PC-3 (cell line): ENCODE results near the gene USP9Y. TPM values are rescaled to one million over a fixed set of nuclear protein-coding genes. Genes with fewer than 3 reads are reported as not detected.

Source experiments
- ATAC-seq: fragments of 200-7000 bp; cut with Tn5 transposase; 2 replicates; pipeline ENCODE4 v1.9.1; 2020; ENCODE audit warnings: mild to moderate bottlenecking, moderate library complexity
- BruUV-seq: library from RNA; stranded (reverse); fragments of 400-500 nt; replicated peaks from 2 replicates; lab custom pipeline; 2021; lab: Mats Ljungman, UMichigan
- CTCF ChIA-PET: fragments of 300-600 bp; sonication (Branson Sonifier 250); formaldehyde crosslinking; loops from one replicate; lab custom pipeline; 2022; ENCODE audit warnings: antibody characterized with exemption; lab: Charles Lee
- POLR2A ChIA-PET: fragments of 300-600 bp; sonication (Branson Sonifier 250); formaldehyde crosslinking; loops from one replicate; lab custom pipeline; 2022; ENCODE audit warnings: antibody characterized with exemption; ENCODE audit not compliant: unreplicated experiment; lab: Charles Lee
- DNase-seq: peaks from one replicate; pipeline ENCODE4 v3.0.0-alpha.2; 2015
- H2AFZ ChIP-seq: fragments of 300-600 bp; sonication (generic); 2 replicates; pipeline ENCODE4 v1.6.0; 2016; ENCODE audit warnings: antibody characterized with exemption, low read length
- H3F3A ChIP-seq: fragments of 300-600 bp; sonication (generic); one replicate; pipeline ENCODE4 v1.6.0; 2017; ENCODE audit warnings: antibody characterized with exemption, low read length, control low read depth, mild to moderate bottlenecking; ENCODE audit not compliant: unreplicated experiment
- H3K27ac ChIP-seq: fragments of 300-600 bp; sonication (generic); 2 replicates; pipeline ENCODE4 v1.5.1; 2016; ENCODE audit warnings: mild to moderate bottlenecking, low read length
- H3K27me3 ChIP-seq: fragments of 300-600 bp; sonication (generic); 2 replicates; pipeline ENCODE4 v1.6.1; 2016; ENCODE audit warnings: low read length, mixed read lengths
- H3K36me3 ChIP-seq: fragments of 300-600 bp; sonication (generic); 2 replicates; pipeline ENCODE4 v1.6.1; 2016; ENCODE audit warnings: low read depth, mixed run types, low read length, mixed read lengths
- H3K4me1 ChIP-seq: fragments of 300-600 bp; sonication (generic); 2 replicates; pipeline ENCODE4 v1.5.1; 2016; ENCODE audit warnings: low read length; ENCODE audit not compliant: insufficient read depth
- H3K4me2 ChIP-seq: fragments of 300-600 bp; sonication (generic); 2 replicates; pipeline ENCODE4 v1.6.0; 2016; ENCODE audit warnings: low read length
- H3K4me3 ChIP-seq: fragments of 300-600 bp; sonication (generic); 2 replicates; pipeline ENCODE4 v1.5.1; 2016; ENCODE audit warnings: mild to moderate bottlenecking, low read length, mixed read lengths
- H3K79me2 ChIP-seq: fragments of 300-600 bp; sonication (generic); 2 replicates; pipeline ENCODE4 v1.6.1; 2017; ENCODE audit warnings: low read length, mixed read lengths
- H3K9ac ChIP-seq: fragments of 300-600 bp; sonication (generic); 2 replicates; pipeline ENCODE4 v1.6.0; 2016; ENCODE audit warnings: mild to moderate bottlenecking, low read length
- H3K9me2 ChIP-seq: fragments of 300-600 bp; sonication (generic); replicated peaks from 2 replicates; pipeline ENCODE4 v1.6.1; 2016; ENCODE audit warnings: mixed run types, low read length, mixed read lengths
- H3K9me3 ChIP-seq: fragments of 300-600 bp; sonication (generic); 2 replicates; pipeline ENCODE4 v1.6.1; 2016; ENCODE audit warnings: low read length, mixed read lengths
- H4K20me1 ChIP-seq: fragments of 300-600 bp; sonication (generic); 2 replicates; pipeline ENCODE4 v1.6.1; 2016; ENCODE audit warnings: low read length, mixed read lengths
- EZH2 ChIP-seq: fragments of 300-600 bp; sonication (generic); IDR thresholded peaks from one replicate; pipeline ENCODE4 v1.6.1; 2017; ENCODE audit warnings: antibody characterized with exemption, mild to moderate bottlenecking, low read length; ENCODE audit not compliant: unreplicated experiment
- EZH2phosphoT487 ChIP-seq: fragments of 300-600 bp; sonication (generic); IDR thresholded peaks from 2 replicates; pipeline ENCODE4 v1.6.1; 2018; ENCODE audit warnings: mild to moderate bottlenecking, antibody characterized with exemption, low read length, borderline replicate concordance
- intact Hi-C: fragments of 100-400 bp; cut with micrococcal nuclease; formaldehyde crosslinking; loops from 2 replicates; pipeline ENCODE4 v1.9.0; 2023
- total RNA-seq: library from RNA; depleted of rRNA; stranded (reverse); fragments of >200 nt; gene quantifications from 2 replicates; pipeline ENCODE4 v1.2.3, GENCODE V29; 2014
- TF ChIP-seq, protein P1 (sequence below): fragments of 300-600 bp; sonication (generic); conservative IDR thresholded peaks from 2 replicates; pipeline ENCODE4 v1.5.1; 2017; ENCODE audit warnings: antibody characterized with exemption, low read depth, mild to moderate bottlenecking, low read length

USP9Y gene
- total RNA-seq, 1 experiment from 2014 or later: not detected

- no peak overlapping the region for H3K4me2 ChIP-seq
- no peaks in the 10 kb centered on the region for H3K27me3 ChIP-seq
- no TSS peak for BruUV-seq
- no peak for ATAC-seq
- intact Hi-C loops: no loop called here
- POLR2A ChIA-PET: no interaction called here
- H4K20me1 ChIP-seq: no peaks in the 10 kb centered on the region
- H3K9me3 ChIP-seq: no peaks in the 10 kb centered on the region
- H3K79me2 ChIP-seq: no peaks in the 10 kb centered on the region
- H3K4me3 ChIP-seq: no peak overlapping the region
- H3F3A ChIP-seq: no peaks in the 10 kb centered on the region
- TF ChIP-seq EZH2 (no peak), EZH2phosphoT487 (no peak)
- TF ChIP-seq, protein P1, sequence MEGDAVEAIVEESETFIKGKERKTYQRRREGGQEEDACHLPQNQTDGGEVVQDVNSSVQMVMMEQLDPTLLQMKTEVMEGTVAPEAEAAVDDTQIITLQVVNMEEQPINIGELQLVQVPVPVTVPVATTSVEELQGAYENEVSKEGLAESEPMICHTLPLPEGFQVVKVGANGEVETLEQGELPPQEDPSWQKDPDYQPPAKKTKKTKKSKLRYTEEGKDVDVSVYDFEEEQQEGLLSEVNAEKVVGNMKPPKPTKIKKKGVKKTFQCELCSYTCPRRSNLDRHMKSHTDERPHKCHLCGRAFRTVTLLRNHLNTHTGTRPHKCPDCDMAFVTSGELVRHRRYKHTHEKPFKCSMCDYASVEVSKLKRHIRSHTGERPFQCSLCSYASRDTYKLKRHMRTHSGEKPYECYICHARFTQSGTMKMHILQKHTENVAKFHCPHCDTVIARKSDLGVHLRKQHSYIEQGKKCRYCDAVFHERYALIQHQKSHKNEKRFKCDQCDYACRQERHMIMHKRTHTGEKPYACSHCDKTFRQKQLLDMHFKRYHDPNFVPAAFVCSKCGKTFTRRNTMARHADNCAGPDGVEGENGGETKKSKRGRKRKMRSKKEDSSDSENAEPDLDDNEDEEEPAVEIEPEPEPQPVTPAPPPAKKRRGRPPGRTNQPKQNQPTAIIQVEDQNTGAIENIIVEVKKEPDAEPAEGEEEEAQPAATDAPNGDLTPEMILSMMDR: no peak
- H3K9ac ChIP-seq: no peak overlapping the region
- no peaks in the 10 kb centered on the region for H3K4me1 ChIP-seq
- H3K36me3 ChIP-seq: no peaks in the 10 kb centered on the region
- no peak overlapping the region for H2AFZ ChIP-seq
- H3K9me2 ChIP-seq: no peaks in the 10 kb centered on the region
- CTCF ChIA-PET: no interaction called here
- no peak for DNase-seq
- H3K27ac ChIP-seq: no peak overlapping the region
Measured at GRCh38 chrY:12752856-12753255, 51.8 kb downstream of the USP9Y start.

DNA sequence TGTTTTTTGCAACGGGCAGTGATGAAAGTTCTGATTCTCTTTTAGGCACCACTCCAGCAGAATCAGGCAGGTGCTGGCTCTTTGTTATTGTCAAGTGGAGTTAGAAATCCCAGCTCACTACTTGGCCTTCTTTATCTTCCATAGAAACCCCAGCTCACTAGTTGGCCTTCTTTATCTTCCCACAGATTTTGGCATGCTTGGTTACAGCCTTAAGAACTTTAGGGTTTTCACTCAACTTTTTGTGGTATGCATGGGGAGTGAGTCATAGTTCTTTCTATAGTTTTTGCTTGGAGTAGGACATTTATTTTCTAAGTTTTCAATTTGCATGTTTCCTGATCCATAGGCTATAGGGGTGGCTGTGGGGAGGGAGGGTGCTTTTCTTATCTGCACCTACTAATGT, 55.0 kb downstream of the USP9Y start:
- no peak overlapping the region for H2AFZ ChIP-seq
- no peak overlapping the region for H3K27ac ChIP-seq
- no peak overlapping the region for H3K9ac ChIP-seq
- H3K9me2 ChIP-seq: no peaks in the 10 kb centered on the region
- ChIA-PET POLR2A (no interaction called here), CTCF (no interaction called here)
- H3K79me2 ChIP-seq: no peaks in the 10 kb centered on the region
- no peak for DNase-seq
- no peak overlapping the region for H3K4me2 ChIP-seq
- H3K4me1 ChIP-seq: no peaks in the 10 kb centered on the region
- H3K27me3 ChIP-seq: no peaks in the 10 kb centered on the region
- intact Hi-C loops: no loop called here
- H4K20me1 ChIP-seq: no peaks in the 10 kb centered on the region
- no peaks in the 10 kb centered on the region for H3K36me3 ChIP-seq
- BruUV-seq: no TSS peak
- H3F3A ChIP-seq: no peaks in the 10 kb centered on the region
- no peaks in the 10 kb centered on the region for H3K9me3 ChIP-seq
- no peak overlapping the region for H3K4me3 ChIP-seq
- no peak for ATAC-seq
- no peak for TF ChIP-seq EZH2
- TF ChIP-seq, protein P1: no peak

DNA sequence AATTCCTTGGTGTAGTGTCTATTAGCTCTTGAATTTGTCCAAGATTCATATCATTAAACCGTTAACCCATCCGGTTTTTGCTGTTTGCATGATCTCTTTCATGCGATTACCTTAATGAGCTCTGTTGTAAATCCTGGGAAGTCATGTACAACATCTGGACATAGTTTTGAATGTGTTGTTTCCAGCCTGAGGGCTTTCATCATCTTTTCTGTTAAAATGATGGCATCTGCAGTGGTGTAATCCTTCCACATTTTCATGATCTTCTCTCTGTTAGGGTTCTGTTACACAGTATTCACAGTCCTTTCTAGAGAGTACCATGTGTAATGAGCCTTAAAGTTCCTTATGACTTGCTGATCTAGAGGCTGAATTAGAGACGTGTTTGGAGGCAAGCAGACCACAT, 64.9 kb downstream of the USP9Y start:
- no peaks in the 10 kb centered on the region for H3K36me3 ChIP-seq
- no peak overlapping the region for H3K27ac ChIP-seq
- POLR2A ChIA-PET: no interaction called here
- H4K20me1 ChIP-seq: no peaks in the 10 kb centered on the region
- no peaks in the 10 kb centered on the region for H3K79me2 ChIP-seq
- H3K9me2 ChIP-seq: no peaks in the 10 kb centered on the region
- no peaks in the 10 kb centered on the region for H3F3A ChIP-seq
- intact Hi-C loops: no loop called here
- H3K27me3 ChIP-seq: no peaks in the 10 kb centered on the region
- TF ChIP-seq, protein P1: no peak
- TF ChIP-seq EZH2 (no peak), EZH2phosphoT487 (no peak)
- ATAC-seq (no peak), DNase-seq (no peak)
- CTCF ChIA-PET: no interaction called here
- no peak overlapping the region for H3K9ac ChIP-seq
- H2AFZ ChIP-seq: no peak overlapping the region
- H3K4me1 ChIP-seq: no peaks in the 10 kb centered on the region
- no peaks in the 10 kb centered on the region for H3K9me3 ChIP-seq
- H3K4me3 ChIP-seq: no peak overlapping the region
- no peak overlapping the region for H3K4me2 ChIP-seq
- no TSS peak for BruUV-seq
